GM21786 (cell line): ENCODE measurements around the gene FGGY.
A peak's percentile ranks its signal among the peaks of the same experiment; 100 is the strongest.

Experiments
- ATAC-seq: cut with Tn5 transposase; IDR thresholded peaks from one replicate; pipeline ENCODE4 v1.9.1; 2021; ENCODE audit not compliant: unreplicated experiment

FGGY gene

DNA sequence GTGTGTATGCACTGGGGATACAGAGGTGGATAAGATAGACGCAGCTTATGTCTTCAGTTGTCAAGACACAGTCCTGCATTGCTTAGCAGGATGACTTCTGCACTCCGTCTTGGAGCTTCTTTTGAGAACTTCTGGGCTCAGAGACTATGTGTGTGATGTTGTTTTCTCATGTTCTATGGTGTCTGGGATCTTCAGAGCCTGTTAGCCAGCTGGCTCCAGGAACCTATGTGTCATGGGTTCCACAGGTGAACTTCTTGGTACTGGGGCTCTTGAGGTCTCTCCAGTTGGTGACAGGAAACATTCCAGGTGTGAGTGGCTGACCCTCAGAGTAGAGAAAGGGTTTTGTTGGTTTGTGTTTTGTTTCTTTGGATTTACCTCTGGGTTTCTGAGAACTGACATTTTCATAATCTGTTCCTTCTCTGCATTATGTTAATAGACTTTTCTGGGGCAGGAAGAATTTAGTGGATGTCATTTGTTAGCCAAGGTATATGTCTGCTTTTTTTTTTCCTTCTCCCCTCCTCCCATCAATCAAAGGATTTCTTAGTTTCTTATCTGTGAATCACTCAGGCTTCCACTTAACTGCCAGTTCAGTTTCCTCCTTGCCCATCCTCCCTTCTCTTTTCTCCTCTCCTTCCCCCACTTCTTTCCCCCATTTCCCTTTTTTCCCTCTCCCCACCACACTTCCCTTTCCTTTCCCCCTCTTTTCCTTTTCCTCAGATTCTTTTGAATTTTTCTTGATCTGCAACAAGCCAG lies 18.1 kb downstream of the FGGY start:
- ATAC-seq = no peak

DNA sequence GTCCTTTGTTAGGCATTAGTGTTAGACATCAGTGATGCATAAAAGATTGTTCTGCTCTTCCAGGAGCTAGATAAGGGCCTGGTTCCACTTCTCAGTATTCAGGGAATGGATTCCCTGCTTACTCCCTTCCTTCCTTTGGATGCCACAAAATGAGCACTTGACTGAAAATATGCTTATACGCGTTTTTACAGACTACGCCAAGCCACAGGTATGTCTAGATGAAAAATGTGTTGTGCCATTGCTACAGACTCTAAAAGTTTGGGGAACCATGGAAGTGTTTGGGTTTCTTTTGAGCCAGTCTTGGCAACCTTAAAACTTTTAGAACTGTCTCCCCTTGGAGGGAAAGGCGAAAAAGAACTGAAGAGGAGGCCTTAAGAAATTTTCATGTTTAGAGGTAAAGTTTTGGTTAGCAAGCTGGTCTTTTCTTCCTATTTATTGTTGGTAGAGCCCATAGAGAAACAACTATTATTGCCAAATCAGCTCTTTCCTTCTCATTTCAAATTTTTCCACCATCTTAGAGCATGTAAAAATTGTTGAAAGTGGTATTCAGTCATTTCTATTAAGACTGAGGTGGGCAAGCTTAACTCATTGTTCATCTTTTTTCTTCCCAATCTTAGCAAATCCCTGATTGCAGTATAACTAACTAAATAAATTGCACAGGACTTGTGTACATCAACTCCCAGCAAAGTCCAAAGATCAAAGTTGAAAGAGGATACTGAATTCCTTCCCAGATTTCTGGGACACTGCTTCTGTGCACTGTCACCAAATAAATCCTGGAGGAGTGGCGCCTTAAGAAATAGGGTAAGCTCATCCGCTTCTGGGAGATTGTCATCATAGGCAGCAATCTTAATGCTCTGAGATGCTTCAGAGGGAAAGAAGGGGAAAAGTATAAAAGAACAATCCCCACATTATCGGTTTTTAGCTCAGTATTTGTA lies 18.9 kb downstream of the FGGY start:
- no peak for ATAC-seq

DNA sequence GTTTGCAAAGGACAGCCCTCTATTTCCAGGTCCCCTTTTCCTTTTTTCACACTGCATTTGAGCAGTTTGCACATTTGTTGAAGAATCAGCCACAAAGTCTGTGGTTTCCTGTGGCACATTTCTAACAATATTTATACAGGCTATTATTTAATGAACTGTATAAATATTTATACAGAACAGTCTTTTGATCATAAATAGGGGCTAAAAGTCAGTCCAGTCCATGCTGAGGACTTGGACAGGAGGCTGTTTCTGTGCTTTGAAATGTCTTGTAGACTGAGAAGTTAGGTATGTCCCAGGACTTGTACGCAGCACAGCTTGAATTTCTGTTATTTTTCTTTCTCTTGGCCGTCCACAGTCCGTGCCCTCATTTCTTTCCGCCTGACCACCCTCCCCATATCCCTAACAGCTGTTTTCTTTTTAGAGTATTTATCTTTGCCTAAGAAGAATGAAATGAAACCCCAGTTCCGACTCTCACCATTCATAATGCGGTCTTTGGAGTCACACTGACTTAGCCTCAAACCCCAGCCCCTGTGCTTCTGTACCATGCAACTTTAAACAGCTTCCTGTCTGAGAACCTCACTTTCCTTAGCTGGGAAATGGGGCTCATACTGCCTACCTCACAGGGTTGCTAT lies 19.7 kb downstream of the FGGY start:
- ATAC-seq = no peak

DNA sequence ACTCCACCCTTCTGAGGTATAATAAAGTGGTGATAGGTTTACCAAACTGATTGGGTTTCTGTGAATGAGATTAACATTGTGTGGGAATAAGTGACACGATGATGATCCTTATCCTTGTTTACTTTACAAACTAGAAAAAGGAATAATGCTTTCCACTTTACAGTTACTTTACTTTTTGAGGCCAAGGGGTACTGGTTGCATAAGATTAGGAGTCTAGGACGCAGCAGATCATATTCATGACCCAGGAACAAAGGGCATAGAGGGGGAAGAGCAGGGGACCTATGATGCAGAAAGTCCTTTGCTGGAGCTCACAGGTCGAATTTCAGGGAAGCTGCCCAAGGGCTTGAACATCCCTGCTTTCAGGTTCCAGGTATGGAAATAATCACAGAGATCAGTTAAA lies 20.4 kb downstream of the FGGY start:
- no peak for ATAC-seq

DNA sequence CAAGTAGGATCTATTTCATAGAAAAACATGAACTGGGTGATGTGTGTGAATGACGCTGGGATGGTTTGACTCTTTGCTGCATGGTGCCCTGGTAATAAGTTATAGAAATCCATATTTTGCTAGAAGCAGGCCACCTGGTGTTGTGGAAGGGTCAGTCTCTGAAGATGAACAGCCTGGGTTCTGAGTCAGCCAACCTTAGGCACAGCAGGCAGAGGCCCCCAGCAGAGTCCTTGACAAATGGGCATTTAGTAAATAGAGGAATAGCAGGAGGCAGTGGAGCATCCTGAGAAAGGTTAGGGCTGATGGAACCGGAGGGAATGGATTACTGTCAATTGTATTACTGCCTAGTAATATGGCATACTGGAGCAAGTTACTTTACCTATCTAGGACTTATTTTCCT lies 20.9 kb downstream of the FGGY start:
- ATAC-seq = no peak

DNA sequence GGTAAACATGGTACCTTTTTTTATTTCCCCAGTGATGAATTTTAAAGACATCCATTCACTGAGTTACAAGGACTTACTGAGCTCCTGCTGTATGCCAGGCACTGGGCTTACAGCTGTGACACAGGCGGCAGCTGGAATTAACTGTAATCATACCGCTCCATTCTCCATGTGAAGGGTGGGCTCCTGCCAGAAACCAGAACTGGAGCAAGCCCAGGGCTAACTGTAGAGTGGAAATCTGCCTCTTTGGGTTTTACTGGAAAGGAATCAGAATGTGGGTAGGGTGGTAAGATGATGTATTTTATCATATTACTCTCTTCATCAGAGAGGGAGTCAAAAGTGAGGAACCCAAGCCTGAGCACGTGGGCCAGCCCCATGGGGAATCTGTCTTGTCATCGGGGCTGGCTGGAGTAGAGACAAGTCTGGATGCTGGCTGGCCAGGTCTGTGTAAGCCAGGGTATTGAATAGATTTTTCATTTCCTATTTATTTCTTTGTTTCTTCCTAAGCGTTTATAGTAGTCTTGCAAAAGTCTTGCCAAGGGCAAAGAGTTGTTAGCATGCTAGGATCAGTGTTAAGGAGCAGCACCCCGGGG lies 21.5 kb downstream of the FGGY start:
- no peak for ATAC-seq

DNA sequence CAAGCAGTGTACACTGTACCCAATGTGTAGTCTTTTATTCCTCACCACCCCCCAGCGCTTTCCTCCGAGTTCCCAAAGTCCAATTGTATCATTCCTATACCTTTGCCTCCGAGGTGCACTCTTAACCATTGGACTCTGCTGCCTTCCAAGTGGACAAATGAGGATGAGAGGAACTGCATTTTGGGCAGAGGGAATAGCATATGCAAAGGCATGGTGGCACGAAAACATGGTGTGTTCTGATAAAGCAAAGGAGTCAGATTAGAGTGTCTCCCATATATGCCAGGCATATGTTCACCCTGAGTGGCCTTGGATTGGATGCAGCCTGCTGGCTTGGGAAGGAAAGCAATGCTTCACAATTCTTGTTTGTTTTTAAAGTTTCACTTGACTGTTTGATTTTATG lies 25.5 kb downstream of the FGGY start:
- ATAC-seq = no peak

DNA sequence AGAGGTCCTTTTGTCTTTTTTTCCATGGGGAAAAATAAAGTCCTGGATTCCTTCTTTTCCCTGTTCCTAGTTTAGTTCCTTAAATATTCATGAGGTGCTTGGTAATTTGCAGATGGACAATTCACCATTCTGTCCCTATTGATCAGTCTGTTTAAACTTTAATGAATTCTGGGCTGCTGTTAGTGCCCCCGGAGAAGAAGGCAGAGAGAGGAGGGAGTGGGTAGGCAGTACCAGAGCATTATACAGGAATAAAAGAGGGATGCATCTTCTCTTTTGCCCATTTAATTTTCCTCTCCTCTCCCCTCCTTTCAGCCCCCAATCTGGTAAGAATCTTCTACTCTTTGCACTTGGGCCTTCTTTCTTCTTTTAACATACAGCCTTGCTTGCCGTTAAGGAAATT lies 25.9 kb downstream of the FGGY start:
- no peak for ATAC-seq

DNA sequence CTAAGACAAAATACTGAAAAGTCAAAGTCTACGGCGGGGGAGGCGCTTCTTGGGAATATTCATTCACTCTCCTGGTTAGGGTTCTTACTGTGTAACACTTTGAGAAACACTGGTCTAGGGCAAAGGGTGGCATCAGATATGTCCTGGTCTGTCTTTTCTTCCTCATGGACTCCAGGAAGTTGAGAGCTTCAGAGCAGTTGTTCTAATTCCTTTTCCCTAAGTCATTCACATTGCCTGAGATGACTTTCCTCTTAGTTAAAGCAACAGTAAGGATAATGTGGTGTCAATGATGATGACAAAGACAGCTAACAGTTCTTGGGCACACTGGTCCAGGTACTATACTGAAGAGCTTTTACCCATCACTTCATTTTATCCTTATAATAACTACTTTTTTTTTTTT lies 27.0 kb downstream of the FGGY start:
- ATAC-seq = no peak

DNA sequence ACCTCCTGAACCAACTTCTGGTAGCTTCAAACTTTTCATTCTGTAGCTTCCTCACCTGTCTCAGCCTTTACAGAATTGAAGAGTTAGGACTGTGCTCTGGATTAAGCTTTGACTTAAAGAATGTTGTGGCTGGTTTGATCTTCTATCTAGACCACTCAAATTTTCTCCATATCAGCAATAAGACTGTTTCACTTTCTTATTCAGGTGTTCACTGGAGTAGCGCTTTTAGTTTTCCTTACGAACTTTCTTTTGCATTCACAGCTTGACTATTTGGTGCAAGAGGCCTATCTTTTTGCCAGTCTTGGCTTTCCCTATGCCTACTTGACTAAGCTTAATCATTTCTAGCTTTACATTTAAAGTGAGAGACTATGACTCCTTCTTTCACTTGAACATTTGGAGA lies 31.5 kb downstream of the FGGY start:
- no peak for ATAC-seq

DNA sequence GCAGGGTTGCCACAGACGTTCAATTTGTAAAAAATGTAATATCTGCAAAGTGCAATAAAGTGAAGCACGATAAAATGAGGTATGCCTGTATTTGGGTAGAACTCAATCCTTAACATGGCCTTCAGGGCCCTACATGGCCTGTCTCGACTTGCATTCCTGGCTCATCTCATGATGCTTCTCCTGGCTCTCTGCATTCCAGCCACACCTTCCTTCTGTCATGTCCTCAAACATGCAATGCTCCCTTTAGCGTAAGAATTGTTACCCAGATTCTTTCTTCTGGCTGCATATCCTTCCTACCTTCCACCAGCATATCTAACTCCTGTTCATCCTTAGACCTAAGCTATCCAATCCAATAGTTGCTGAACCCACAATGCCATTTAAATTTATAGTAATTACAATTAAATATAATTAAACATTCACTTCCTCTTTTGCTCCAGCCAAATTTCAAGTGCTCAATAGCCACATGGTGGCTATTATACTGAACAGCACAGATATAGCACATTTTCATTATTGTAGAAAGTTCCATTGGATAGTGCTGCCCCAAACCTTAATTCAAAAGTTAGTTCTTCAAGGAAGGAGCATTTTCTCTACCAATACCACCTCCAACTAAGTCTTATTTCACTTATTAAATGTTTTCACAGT lies 32.6 kb downstream of the FGGY start:
- ATAC-seq = no peak

DNA sequence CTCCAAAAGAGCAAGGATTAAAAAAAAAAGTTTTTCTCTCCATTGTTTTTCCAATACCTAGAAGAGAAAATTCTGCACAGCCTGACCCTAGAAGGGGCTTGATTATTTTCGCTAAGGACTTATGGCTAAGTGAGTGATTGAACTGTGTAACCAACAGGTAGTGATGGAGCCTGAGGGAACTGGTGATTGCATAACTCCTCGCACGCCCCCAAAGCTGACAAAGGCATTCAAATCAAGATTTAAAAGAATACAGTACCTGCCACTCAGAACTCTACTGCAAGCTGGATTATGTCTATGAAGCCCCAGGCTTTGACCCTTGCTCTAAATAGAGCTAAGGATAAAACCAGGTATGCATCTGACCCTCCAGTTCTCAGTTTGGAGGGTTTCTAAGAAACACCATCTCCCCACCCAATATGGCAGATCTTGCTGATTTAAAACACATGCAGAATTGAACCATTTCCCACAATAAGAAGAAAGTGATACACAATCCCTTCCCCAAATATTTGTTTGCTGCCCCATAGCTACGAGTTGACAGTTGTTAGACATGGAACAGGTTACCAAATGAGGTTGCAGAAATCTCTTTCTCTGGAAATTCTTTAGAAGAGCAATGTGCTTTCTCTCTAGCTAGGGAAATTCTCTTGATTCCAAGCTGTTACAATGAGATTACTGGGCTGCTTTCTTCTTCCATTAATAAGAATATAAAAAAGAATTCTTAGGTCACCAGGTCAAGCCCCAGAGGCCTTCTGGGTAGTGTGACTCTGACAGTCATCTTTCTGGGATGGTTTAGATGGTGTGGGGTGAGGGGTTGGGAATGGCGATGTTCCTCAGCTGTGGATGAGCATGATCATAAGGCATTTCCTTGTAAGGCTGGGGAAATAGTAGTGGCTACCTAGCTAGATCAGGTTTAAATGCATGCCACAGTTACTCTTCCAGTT lies 35.1 kb downstream of the FGGY start:
- ATAC-seq = no peak

DNA sequence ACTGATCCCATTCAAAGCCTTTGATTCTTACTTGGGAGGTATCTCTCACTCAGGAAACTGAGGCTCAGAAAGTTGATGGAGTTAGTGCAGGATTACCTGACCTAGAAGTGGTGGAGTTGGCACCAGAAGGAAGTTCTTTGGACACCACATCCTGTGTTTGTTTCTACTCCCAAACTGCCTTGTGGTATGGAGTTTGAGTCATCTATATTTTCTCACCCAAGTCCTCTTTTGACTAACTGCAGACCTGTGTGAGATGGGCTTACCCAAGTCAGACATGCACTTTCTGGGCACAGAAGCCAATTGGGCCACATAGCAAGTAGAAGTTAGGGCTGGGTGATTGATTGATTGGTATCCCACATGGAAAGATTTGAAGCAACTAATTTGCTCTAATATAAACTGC lies 36.1 kb downstream of the FGGY start:
- ATAC-seq = no peak

DNA sequence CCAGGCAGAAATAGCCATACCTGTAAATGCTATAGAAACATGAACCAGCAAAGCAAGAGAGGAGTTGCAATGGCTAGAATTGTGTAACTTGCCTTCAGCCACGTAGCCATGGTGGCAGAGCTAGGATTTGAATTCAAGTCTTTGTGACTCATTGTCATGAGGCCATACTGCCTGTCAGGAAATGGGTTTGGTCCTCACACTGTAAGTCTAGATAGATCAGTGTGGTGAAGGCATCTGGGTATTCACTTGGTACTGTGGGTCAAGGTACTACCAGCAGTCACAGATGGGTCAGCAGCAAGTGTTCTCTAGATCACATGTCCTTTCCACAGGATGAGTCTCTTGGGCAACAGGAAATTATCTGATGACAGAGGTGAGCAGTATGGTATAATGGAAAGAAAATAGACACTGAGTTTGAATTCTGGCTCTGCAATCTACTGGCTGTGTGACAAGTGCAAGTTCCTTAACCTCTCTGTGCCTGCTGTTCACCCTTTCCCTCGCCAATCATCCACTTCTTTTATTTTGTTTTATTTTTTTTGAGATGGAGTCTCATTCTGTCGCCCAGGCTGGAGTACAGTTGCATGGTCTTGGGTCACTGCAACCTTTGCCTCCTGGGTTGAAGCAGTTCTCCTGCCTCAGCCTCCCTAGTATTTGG lies 36.9 kb downstream of the FGGY start:
- no peak for ATAC-seq

DNA sequence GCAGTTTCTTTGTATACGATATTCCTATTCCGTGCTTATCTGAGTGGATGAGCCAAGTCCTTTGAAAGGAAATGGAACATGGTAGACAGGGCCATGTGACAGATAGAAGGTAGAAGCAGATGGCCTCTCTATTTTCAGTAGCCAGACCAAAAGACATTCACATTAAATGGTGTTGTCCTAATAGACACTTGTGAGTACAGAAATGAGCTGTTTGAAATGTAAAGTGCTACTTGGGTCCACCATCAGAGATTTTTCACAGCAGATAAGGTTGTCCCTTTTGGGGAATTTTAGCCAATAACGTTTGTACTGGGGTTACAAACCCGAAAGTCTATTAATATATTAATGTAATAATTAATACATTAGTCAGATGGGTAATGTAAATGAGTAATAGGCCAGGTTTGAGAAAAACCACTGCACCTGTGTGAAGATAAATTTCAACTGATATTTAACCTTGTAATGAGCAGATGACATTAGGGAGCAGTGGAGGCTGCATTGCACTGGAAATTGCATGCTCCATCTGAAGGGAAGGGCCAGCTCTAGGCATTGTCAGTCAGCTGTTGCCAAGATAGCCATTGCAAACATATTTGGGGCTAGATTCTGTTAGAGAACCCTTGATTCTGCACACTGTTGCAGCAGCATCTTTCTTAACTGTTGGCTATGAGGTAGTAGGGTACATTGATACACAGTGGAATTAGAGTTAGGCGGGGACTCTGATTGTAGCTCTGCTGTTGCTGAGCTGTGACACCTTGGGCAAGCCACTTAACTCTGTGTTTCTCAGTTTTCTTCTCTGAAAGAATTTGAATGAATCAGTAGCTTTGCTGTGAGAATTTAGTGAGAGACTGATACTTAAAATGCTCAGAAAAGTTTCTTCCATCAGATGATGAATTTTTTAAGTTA lies 43.8 kb downstream of the FGGY start:
- ATAC-seq = peak; percentile 75

DNA sequence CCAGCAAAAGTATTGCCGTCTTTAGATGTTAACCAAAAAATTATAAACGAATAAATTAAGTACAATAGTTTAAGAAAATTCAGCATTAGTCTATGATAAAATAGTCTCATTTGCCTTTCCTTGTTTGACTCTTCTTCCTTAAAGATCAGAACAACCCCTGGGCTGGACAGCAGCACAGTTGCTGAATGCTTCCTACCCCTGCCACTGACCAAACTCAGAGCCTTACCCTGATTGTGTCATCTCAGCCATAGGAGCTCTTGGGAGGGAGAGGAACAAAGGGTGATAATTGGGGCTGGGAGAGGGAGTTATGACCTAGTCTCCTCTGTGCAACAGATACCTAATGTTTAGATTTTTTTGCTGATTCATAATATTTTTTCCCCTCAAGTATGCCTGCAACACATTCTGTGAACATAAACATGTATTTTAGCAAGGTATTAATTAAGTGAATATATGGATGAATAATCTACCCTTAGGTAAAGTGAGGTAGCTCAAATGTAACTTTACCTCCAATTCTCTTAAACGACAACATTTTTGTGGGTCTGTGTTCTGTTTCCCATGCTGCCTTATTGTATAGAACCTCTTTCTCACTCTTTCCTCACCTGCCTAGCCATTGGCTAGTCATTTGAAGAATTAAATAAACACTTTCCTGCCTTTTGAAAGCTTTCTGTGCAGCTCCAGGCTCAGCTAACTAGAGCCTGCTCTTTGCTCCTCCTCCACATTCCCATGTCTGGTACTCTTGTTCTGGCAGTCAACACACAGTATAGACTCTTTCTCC lies 46.1 kb downstream of the FGGY start:
- no peak for ATAC-seq

DNA sequence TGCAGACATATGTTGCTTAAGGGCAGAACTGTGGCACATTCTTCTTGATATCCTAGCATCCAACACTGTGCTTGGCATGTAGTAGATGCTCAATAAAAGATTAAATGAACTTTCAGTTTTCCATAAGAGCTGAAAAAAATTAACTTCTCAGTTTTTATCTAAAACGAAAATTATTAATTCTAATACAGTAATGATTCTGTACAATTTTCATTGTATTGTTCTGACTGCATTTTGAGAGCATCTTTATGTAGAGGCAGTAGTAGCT lies 46.6 kb downstream of the FGGY start:
- ATAC-seq = no peak

DNA sequence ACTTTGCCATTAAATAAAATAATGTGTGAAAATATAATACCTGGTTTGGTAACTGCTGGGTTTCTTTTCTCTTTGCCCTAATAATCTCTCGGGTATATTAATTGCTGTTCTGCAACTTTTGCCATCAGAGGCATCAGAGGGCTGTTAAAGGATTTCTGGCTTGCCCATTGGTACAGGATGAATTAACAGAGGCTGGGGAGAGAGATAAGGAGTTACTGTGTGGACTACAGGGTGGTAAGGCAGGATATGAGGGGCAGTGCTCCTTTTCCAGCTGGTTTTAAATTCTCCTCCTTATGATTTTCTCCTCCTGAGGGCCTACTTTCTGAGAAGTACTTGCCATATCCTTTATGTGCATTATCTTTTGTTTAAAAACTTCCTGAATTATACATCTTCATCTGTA lies 48.3 kb downstream of the FGGY start:
- ATAC-seq = no peak
